ENCODE data around the gene CERS5.

The CERS5 gene

GRCh38 chr12:50196537-50196936 is 29.4 kb upstream of the CERS5 start:
- H3K4me3 ChIP-seq (ENCODE audit: low read depth, low read length), result no peak overlapping the region
- TF ChIP-seq, protein P1, sequence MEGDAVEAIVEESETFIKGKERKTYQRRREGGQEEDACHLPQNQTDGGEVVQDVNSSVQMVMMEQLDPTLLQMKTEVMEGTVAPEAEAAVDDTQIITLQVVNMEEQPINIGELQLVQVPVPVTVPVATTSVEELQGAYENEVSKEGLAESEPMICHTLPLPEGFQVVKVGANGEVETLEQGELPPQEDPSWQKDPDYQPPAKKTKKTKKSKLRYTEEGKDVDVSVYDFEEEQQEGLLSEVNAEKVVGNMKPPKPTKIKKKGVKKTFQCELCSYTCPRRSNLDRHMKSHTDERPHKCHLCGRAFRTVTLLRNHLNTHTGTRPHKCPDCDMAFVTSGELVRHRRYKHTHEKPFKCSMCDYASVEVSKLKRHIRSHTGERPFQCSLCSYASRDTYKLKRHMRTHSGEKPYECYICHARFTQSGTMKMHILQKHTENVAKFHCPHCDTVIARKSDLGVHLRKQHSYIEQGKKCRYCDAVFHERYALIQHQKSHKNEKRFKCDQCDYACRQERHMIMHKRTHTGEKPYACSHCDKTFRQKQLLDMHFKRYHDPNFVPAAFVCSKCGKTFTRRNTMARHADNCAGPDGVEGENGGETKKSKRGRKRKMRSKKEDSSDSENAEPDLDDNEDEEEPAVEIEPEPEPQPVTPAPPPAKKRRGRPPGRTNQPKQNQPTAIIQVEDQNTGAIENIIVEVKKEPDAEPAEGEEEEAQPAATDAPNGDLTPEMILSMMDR (conservative IDR thresholded peaks at IDR 0.05; ENCODE audit: low read depth, low read length), result no peak
- no peak for DNase-seq (ENCODE audit: low read depth)

DNA sequence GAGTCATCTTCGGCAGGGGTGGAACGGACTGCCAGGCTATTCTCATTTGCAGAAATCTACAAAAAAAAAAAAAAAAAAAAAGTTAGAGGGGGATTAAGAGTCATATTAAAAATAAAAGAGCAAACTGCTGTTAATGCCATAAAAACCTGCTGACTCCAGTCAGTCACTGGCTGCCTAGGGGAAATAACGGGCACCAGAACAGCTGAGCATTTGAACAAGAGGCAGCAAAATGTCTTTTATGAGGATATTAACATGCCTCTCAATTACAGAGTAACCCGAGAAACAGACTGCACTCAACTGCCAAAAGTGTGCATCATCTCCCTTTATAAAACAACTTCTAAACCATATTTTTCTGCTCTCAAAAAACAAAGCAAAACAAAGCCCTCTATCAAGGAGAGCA is 28.7 kb upstream of the CERS5 start:
- TF ChIP-seq, protein P1 (conservative IDR thresholded peaks at IDR 0.05; ENCODE audit: low read depth, low read length), result no peak
- no peak overlapping the region for H3K4me3 ChIP-seq (ENCODE audit: low read depth, low read length)
- no peak for DNase-seq (ENCODE audit: low read depth)

DNA sequence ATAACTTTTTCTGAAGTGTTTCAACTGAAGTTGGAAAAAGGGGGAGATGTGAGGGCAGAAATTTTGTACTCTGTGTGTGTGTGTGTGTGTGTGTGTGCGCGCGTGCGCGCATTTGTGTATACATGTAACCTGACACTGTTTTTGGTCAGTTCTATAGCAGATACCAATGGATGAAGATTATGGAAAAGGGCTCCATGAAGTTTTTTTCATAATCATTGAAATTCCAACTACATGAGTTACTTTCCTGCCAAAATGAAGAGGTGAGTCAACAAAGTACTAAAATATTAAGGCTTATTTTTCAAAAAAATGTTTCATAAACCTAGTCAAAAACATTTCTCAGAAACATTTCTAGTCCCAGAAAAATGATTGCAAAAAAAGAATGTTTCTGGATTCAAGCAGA is 25.7 kb upstream of the CERS5 start:
- peak; percentile 80 for DNase-seq (ENCODE audit: low read depth)
- TF ChIP-seq, protein P1 (conservative IDR thresholded peaks at IDR 0.05; ENCODE audit: low read depth, low read length), result no peak
- no peak overlapping the region for H3K4me3 ChIP-seq (ENCODE audit: low read depth, low read length)

DNA sequence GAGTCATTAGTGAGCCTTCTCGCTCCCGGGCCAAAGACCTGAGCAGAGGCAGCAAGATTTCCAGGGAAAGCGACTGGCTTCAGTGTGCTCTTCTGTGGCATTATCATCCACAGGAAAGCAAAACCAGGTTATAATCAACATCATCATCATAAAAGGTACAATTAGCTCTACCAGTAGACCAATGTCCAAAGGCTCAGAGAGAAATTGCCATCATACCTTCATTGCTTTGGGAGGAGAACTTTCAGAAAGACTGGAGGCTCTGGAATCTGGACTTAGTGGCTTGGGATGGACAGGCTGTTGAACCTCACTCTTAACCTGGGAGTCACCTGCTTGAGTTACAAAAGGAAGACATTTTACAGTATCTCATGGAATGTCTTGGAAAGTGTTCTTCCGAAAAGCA is 25.1 kb upstream of the CERS5 start:
- DNase-seq (ENCODE audit: low read depth), result no peak
- H3K4me3 ChIP-seq (ENCODE audit: low read depth, low read length), result no peak overlapping the region
- TF ChIP-seq, protein P1 (conservative IDR thresholded peaks at IDR 0.05; ENCODE audit: low read depth, low read length), result no peak

- H3K4me3 ChIP-seq (ENCODE audit: low read depth, low read length), result no peak overlapping the region
- TF ChIP-seq, protein P1 (conservative IDR thresholded peaks at IDR 0.05; ENCODE audit: low read depth, low read length), result no peak
- DNase-seq (ENCODE audit: low read depth), result no peak
These were observed 23.7 kb upstream of the CERS5 start for GRCh38 chr12:50190859-50191258.

- DNase-seq (ENCODE audit: low read depth), result peak; percentile 35
- H3K4me3 ChIP-seq (ENCODE audit: low read depth, low read length), result no peak overlapping the region
These were observed 21.9 kb upstream of the CERS5 start for GRCh38 chr12:50188875-50189575.

More at GRCh38 chr12:50188875-50189575, 21.9 kb upstream of the CERS5 start:
- TF ChIP-seq, protein P1 (conservative IDR thresholded peaks at IDR 0.05; ENCODE audit: low read depth, low read length), result no peak
